ENCODE results near the gene SCTR.

SCTR gene

DNA sequence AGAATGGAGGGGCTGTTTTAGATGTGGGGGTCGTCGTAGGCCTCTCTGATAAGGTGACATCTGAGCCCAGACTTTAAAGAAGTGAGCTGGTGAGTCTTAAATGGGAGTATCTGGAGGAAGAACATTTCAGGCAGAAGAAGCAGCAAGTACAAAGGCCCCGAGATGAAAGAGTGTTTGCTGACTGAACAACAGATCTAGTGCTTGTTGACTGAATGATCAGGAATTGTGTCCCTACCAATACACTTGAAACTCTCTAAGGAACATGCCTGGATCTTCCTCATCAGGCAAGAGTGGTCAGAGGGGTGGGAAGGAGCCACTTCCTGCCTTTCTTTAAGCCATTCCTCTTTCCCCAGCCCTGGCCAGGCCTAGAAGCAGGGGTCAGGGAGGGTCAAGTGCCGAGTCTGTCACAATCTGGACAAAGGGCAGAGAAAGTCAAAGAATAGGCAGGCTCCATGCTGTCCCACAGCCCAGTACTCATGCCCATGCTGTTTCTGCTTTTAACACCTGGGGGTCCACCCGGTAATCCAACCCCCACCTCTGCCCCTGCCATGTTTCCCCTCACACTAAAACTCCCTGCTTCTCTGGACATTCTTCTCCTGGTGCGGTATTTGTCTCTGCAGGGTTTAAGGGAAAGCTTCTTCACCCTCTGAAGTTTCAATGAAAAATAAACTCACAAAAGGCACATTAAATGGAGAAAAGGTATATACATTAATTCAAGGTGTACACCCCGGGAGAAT lies 95.6 kb downstream of the SCTR start:
- no peak for DNase-seq

DNA sequence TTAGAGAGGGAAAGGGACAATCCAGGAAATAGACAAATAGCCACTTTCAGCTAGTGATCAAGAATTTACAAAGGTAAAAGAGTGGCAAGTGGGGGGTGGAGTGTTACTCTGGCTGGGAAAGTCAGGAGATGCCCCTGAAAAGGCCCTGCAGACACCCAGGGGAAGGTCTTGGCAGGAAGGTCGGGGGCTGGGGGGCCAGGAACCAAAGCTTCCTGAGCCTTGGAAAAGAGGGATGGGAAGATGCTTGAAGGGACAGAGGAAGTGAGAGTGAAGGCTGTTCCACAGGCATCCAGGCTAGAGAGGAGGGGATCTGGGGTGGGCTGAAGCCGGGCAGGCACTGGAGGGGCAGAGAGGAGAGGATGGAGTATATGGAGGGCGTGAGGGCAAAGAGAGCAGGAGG lies 96.5 kb downstream of the SCTR start:
- no peak for DNase-seq

DNA sequence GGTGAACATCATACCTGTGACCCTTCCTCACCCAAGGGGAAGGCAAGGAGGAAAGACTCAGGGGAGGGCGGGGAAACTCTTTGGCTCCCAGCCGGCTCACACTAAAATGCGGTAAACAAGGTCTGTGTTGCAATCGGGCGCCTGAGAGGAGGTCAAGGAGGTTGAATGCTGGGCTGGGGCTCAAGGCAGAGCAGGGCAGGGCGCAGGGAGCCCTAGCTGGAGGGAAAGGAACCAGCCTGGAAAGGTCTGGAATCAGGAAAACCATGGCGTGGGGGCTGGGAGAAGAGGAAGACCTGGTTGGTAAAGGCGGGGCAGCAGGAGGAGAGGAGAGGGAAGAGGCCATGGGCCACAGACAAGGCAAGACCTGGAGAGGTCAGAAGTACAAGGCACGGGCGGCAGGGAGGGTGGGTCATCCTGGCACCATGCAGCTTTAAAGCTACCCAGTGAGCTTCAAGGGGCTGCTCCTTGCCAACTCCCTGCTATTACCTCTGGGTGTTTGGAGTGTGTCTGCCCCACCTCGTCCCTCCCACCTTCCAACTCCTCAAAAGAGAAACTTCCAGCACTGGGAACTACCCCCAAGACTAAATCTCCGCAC lies 97.4 kb downstream of the SCTR start:
- no peak for DNase-seq

DNA sequence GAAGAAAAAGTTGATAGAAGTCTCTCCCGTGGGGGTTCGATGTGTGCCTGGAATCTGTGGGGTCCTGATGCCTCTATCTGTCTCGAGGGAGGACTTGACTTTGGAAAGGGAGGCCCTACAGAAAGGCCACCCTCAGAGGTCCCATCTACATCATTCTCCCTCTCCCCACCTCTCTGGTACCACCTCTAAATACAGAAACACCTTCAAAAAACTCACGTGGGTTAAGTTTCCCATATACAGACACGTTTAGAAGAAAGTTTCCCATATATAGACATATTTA lies 97.9 kb downstream of the SCTR start:
- DNase-seq: no peak

DNA sequence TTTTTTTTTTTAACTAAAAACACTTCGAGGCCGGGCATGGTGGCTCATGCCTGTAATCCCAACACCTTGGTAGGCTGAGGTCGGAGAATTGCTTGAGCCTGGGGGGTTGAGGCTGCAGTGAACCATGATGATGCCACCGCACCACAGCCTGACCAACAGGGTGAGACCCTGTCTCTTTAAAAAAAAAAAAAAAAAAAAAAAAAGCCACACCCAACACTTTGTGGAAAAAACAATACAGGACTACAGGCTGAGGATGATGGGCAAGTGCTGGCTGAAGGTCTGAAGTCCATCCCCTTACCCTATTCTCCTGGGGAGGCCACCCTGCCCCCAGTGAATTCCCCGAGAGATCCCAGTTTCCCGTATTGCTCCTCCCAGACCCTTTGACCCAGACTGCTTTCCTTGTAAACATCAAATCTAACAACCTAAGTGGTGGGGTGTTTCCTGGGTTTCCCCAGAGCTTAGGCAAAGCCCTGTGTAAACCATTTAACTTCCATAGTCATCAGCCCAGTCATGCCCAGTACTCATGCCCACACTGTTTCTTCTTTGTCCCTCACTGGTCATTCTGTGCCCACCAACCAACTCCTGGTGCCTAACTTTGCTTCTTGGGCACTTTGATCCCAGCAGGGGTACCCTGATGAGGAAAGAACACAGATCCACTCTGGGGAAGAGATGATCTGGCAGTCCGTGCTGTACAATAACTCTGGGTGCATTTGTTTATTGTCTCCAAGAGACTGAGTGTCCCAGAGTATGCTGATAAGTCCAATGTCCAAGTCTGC lies 98.5 kb downstream of the SCTR start:
- DNase-seq: no peak

DNA sequence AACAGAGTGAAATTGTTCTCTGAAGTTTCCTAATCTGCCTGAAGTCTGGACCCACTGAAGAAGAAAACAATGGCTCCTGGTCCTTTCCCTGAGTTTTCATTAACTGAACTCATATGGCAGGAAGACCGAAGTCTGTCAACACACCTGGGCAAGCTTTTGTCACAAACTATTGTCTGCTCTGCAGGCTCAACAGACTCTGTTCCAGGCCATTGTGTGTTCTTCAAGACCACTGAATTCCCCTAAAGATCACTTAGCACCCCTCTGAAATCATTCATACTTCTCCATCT lies 99.2 kb downstream of the SCTR start:
- DNase-seq: no peak

DNA sequence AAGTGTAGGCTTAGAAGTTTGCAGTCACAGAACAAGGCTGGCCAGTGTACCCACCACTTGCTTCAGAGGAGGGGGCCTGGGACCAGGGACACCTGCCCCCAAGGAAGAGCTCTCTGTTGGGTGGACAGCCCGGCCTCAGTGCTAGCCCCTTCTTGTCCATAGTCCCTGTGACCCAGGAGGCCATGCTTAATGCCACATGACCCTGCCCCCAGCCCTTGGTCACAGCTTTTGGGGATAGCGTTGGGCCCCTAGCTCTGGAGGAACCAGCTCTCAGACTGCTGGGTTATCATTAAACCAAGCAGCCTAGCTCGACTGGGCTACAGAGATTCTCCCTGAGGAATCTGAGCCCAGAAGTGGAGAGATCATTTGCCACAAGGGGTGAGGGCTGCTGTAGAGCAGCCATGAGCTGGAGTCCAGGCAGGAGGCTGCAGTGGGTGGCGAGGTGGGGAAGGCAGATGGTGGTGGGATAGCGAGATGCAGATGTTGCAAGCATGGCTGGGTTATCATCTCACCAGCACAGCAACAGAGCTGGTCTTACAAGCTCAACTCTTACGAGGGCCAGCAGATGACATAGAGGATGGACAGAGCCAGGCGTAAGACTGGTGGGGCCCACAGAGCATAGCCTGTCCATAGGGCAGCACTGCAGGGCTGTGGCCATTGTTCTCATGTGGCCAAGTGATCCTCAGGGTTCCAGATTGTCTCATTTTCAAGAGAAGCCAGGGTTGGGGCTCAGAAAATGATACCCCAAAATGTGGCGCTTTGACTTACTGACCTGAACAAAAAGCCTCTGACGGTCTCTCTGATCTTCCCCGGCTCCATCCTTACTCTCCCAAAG lies 99.8 kb downstream of the SCTR start:
- DNase-seq: no peak

DNA sequence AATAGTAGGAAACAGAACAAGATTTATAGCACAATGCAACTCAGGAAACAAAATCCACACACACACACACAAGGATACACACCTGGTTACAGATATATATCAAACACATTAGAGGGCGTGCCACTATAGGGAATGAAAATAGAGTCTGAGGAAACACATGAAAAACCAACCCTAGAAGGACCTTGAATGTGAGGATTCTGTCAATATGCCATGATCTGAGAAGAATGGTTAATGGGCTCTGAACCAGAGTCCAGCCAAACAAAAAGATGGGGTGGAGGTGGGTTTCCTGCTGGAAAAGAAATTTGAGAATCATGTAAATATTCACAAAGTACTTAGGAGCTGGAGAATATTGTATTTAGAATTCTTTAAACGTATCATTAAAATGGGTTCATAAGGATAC lies 100.5 kb downstream of the SCTR start:
- DNase-seq: no peak

DNA sequence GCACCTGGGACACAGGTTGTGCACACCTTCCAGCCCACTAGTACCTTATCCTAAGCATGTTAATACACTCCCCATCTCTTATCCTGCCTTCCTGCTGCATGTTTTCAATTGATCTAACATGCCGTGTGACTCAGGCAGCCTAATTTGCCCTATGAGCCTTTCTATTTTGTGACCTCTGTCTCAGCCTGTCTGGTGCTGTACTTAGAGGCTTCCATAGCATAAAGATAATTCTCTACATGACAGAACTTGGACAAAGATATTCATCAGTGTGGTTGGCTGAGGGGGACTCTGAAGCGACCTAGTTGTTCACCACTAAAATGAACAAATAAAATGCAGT lies 101.2 kb downstream of the SCTR start:
- DNase-seq: no peak

DNA sequence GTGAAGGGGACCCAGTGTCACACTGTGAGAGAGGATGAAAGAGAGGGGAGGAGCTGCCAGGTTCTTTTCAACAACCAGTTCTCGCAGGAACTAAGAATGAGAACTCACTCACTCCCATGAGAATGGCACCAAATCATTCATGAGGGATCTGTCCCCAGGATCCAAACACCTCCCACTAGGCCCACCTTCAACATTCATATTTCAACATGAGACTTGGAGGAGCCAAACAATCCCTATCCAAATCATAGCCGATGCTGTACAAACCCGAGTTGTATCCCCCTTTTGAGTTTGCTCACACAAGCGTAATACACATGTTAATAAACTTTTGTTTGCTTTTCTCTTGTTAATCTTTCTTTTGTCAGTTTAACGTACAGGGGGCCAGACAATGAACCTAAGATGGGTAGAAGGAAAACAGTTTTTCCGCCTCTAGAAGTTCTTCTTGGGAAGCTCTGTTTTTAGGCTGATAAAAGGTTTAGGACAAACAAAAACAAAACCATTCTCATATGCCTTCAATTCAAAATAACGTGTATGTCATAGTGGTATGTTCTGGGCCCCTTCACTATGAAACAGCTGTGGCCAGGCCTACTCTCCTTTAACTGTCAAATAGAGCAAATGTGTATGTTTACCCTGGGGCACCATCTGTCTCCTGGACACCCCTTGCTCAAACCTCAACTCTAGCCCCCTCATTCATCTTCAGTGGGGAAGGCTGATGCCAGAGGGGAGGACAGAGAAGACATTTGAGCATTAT lies 101.7 kb downstream of the SCTR start:
- no peak for DNase-seq

DNA sequence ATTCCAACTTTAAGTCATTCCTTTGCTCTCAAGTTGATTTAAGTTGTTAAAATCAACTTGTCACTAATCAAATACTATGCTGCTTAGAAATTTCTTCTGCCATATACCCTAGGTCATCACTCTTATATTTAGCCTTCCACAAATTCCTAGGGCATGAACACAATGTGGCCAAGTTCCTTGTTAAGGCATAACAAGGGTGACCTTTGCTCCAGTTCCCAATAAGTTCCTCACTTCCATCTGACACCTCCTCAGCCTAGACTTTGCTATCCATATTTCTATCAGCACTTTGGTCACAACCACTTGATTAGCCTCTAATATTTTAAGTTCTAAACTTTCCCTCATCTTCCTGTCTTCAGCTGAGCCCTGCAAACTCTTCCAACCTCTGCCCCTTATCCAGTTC lies 102.5 kb downstream of the SCTR start:
- DNase-seq: no peak

DNA sequence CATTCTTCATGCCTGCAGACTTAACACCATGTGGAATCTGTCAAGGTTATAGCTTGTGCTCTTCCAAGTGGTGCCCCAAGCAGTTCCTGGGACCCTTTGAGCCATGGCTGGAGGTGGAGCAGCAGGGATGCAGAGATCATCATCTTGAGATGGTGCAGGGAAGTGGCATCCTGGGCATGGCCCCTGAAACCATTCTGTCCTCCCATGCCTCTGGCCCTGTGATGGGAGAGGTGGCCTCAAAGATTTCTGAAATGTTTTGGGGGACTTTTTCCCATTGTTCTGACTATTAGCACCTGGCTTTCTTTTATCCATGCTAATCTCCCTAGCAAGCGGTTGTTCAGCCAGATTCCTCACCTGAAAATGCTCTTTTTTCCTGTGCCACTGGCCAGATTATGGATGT lies 103.0 kb downstream of the SCTR start:
- no peak for DNase-seq

DNA sequence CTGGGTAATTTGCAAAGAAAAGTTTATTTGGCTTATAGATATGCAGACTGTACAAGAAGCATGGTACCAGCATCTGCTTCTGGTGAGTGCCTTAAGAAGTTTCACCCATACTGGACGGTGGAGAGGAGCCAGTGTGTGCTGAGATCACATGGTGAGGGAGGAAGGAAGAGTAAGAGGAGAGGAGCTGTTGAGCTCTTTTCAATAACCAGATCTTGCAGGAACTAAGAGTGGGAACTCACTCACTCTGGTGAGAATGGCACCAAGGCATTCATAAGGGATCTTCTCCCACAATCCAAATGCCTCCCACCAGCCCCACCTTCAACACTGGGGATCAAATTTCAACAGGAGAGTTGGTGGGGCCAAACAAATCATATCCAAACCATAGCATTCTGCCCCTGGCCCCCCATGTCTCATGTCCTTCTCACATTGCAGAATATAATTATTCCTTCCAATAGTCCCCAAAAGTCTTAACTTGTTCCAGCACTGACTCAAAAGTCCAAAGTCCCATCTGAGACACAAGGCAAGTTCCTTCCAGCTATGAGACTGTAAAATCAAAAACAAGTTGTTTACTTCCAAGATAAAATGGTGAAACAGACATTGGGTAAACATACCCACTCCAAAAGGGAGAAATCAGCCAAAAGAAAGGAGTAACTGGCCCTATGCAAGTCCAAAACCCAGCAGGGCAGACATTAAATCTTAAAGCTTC lies 104.3 kb downstream of the SCTR start:
- DNase-seq: no peak

DNA sequence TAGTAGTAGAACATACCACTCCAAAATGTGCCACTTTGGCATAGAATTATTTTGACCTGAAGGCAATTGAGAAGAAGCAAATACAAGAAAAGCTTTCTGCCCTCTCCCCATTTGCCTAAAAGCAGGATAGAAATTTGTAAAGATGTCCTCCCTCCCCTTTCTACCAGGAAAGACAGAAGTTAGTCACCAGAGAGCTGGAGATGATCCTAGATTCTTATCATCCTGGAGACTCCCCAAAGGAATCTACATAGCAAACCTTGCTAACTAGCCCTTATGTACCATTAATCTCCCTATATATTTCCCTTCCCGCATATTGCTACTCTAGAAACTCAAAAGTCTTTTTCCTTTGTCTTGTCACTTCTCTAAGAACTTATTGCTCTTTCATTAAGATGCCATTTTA lies 105.2 kb downstream of the SCTR start:
- no peak for DNase-seq

DNA sequence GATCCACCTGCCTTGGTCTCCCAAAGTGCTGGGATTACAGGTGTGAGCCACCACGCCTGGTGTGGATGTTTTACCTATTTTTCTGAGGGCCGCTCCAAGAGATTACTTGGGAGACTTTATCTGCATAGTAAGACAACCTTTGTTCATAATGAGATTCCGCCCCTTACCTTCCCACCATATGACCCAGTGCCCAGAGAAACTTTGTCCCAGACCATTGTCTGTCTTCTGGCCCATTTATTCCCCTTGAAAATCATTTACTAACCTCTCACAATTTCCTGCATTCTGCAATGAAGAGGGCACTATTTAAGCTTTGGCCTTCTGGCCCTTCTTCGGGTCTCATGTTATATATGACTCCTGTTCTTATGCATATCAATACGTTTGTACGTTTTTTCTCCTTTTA lies 106.4 kb downstream of the SCTR start:
- no peak for DNase-seq

DNA sequence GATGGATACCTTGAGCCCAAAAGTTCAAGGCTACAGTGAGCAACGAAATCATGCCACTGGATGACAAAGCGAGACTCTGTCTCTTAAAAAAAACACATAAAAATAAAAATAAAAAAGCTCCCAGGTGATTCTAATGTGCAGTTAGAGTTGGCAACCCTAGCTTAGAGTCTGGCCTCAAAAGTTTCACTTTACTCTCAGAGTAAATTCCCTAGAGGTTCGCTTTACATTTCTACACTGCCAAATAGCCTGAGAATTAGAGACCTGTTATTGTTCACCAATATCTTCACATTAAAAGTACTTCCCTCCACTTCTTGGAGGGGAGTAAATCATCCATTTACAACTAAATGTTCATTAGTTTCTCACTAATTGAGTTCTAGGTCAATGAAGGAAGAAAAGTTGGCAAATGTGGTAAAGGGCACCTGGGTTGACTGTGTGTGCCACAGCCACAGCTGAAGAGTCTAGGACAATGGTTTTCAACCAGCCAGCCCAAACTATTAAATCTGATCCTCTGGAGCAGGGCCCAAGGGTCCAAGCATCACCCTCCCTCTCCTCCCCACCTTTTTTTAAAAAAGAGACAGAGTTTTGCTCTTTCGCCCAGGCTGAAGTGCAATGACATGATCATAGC lies 107.9 kb downstream of the SCTR start:
- no peak for DNase-seq

DNA sequence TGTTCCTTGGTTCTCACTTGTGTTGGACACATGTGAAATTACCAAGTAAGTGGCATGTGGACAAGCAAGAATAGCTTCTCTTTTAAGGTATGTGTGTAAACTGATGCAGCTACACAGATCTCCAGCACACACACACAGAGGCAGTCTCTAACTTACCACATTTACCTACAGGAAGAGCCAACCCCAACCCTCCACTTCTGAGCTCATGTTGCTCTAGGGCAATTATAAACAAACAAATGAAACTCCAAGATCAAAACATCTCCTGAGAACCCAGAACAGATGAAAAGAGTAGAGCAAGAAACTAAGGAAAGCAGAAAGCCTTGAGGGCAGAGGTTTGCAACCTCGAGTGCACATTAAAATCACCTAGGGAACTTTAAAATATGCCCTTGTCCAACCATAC lies 108.7 kb downstream of the SCTR start:
- DNase-seq: no peak

DNA sequence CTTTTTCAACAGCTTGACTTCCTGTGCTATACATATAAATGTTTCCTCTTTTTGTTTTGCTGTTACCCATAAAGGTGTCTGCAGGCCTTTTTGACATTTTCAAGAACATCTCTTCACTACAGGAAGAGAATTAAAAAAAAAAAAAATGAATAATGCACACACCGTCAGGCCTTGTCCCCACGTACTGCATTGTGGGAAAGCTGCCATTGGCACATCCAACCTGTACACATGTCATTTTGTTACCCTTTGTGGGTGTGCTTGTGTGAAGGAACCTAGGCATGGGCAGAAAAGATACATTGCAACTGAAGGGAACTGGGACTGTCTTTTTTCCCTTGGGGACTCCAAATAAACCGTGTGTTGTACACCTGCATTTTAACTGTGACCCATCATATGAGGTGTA lies 109.4 kb downstream of the SCTR start:
- DNase-seq: no peak

DNA sequence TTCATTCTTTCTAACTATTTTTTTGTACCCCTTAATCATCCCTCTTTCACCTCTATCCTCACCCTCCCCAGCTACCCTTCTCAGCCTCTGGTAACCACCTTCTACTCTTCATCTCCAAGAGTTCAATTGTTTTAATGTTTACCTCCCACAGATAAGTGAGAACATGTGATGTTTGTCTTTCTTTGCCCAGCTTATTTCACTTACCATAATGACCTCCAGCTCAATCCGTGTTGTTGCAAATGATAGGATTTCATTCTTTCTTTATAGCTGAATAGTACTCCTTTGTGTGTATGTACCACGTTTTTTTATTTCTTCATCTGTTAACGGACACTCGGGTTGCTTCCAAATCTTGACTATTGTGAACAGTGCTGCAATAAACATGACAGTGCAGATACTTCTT lies 114.8 kb downstream of the SCTR start:
- no peak for DNase-seq

DNA sequence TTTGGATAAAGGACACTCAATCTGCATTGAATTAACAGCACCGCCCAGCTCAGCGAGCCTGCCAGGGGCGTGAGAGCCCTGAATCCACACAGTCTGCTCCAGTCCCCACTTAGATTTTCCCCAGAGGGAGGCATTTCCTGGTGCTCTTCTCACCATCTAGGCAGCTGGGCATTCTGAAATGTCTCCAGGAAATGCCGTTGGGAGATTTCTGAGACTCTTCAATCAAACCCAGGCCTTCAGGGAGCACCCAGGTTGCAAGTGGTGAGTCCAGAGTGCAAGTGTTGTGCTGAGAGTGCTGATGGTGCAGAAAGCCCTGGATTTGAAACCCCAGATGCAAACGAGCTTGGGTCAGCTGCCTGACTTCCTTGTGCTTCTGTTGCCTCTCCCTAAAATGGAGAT lies 116.1 kb downstream of the SCTR start:
- DNase-seq: no peak

DNA sequence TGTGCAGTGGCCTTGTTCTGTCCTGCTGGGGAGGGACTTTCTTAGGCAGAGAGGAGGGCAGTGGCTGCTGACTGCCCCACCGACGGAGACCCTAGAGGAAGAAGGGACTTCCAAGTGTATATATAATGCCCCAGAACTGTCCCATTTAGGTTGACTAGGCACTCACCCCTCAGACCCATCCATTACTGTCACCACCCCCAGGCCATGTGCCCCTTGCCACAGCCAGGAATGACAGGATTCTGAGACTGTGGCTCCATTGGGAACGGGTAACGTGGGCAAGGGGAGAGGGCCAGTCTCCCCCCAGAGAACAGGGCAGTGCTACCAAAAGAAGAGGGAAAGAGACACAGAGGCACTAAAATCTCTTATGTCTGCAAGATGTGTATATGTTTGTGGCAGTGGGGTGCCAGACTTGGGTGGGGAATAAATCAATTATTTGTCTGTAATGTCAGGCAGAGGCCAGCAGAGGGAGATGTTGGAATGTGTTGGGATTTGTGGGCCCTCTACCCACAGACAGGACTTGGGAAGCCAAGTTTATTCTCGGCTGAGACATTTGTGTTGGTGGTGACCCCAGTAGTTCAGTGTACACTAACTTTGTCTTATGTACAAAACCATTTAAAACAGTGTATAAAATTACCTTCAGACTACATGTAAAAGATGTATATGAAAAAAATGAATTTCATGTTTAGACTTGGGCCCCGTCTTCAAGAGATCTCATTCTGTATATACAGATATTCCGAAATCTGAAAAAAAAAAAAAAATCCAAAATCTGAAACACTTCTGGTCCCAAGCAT lies 116.7 kb downstream of the SCTR start:
- DNase-seq: peak in 3 of 14 donors; percentile 28 to 47 (median 29)

Data from C1 segment of cervical spinal cord (tissue), 14 donors.